ENCODE measurements around the gene DOK1.
A peak's percentile ranks its signal among the peaks of the same experiment; 100 is the strongest.
"Not testable (repeated sequence)": the region's sequence is repeated elsewhere in the genome, so short reads cannot be mapped to it uniquely, and the experiment has no call there.

The DOK1 gene

GRCh38 chr2:74548900-74549826 is 5.4 kb upstream of the DOK1 start:
- no peak for DNase-seq

GRCh38 chr2:74550231-74550630 is 4.3 kb upstream of the DOK1 start:
- DNase-seq: no peak

DNA sequence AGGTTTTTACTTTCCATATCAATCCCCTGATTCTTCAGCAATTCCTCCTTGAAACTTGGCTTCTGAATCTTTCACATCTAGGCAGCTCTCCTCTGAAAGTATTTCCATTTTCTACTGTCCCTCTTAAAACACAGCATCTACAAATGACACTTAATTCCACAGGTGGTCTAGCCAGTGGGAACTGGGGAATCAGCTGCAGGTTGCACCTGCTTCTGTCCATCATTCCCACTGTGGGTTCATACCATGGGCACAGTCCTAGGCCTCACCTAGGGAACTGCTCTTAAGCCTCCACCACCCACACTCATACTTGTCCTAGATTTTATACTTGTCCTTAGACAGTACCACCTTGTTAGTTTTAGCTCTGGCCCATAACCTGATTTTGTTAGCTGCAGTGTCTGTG is 3.0 kb upstream of the DOK1 start:
- no peak for DNase-seq

GRCh38 chr2:74551942-74552913 is 2.3 kb upstream of the DOK1 start:
- no peak for DNase-seq

GRCh38 chr2:74552914-74553811 is 1.4 kb upstream of the DOK1 start:
- no peak for DNase-seq

DNA sequence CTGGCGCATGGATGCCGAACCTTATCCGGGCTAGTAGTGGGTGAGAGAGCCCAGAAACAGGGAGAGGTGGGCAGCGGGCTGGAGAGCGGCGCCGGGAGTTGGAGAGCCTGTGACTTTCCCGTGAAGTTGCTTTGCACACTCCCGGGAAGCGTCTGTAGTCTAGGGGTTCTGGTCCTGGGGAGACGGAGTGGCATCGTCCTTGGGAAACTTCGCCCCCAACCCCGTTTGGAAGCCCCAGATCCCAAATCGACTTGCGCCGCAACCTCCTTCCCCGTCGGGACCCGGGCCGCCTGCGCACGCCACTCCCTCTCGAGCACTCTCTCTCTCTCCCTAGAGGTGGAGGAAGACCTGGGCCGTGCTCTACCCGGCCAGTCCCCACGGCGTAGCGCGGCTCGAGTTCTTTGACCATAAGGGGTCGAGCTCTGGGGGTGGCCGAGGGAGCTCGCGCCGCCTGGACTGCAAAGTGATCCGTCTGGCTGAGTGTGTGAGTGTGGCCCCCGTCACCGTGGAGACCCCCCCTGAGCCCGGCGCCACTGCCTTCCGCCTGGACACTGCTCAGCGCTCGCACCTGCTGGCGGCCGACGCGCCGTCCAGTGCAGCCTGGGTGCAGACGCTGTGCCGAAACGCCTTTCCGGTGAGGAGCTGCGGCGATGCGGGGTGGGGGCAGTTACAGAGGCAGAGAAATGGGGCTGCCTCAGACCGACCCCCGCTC is 456 bp downstream of the DOK1 start:
- peak; percentile 39 for DNase-seq

DNA sequence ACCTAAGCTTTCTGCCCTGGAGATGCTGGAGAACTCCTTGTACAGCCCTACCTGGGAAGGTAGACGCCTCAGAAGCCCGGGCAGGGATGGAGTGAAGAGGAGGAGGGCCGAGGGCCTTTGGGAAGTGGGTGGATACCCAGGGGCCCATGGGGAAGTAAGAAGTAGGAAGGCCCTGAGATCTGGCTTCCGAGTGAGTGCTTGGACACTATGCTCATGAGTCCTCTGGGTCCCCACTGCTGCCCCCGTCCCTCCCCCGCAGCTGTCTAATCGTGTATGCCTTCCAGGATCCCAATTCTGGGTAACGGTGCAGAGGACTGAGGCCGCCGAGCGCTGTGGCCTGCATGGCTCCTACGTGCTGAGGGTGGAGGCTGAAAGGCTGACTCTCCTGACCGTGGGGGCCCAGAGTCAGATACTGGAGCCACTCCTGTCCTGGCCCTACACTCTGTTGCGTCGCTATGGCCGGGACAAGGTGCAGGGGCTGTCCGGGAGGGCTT is 1.1 kb downstream of the DOK1 start:
- DNase-seq: no peak

- no peak for DNase-seq
Observed at GRCh38 chr2:74556159-74556558, 1.6 kb downstream of the DOK1 start.

DNA sequence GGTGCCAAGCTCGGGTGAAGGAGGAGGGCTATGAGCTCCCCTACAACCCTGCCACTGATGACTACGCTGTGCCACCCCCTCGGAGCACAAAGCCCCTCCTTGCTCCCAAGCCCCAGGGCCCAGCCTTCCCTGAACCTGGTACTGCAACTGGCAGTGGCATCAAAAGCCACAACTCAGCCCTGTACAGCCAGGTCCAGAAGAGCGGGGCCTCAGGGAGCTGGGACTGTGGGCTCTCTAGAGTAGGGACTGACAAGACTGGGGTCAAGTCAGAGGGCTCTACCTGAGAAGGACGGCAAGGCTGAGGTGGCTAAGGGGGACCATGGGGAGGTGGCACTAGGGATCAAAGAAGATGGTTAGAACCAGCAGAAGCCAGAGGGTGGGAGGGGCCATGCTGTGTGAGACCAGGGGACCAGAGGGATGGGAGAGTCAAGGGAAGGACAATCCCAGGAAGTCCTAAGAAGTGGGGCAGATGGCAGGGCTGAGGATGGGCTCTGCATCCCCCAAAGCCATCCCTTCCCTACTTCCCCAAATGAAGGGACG is 2.4 kb downstream of the DOK1 start:
- DNase-seq: no peak

- DNase-seq: no peak
Observed at GRCh38 chr2:74558284-74559230, 4.0 kb downstream of the DOK1 start.

DNA sequence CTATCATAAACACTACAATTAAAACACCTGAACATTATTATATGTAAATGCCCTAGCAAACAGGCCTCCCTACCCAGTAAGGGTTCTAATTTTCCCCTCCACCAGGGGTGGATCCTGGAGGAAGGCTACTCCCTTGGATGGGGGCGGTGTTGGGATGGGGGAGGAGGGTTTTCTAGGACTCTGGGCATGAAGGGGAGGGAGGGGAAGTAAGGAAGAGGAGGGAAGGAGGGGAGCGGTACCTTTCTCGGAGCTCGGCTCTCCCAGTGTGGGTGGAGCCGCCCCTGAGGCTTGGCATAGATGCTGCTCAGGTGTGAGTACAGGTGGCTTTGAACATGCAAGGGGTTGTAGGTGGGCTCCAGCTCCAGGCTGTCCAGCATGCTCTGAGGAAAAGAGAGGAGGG is 5.4 kb downstream of the DOK1 start:
- no peak for DNase-seq

DNA sequence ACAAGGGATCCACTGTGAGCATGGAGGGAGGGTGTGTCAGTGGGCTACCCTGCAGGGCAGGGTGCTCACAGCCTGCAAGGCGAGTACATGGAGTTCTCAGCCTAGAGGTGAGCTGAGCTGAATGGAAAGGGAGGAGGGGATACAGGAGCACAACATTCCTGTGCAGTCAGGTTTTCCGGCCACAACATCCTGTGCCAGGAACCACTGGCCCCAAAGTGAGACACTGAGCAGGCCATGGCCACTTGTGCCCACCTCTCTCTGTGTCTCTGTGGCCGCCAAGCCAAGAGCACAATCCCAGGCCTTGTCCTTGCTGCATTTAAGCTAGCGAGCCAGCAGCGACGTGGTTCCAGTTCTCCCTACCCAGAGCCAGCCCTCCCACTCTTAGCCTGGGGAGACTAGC is 6.1 kb downstream of the DOK1 start:
- DNase-seq: no peak

DNA sequence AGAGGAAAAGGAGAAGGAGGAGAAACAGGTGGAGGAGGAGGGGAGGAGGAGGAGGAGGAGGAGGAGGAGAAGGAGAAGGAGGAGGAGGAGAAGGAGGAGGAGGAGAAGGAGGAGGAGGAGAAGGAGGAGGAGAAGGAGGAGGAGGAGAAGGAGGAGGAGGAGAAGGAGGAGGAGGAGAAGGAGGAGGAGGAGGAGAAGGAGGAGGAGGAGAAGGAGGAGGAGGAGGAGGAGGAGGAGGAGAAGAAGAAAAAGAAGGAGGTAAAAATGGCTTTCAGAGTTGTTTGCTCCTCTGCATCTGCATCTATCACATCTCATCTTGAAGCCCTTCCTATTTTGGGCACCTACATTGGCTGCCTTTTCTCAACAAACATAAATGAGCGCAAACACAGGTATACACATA is 6.5 kb downstream of the DOK1 start:
- not testable (repeated sequence) for DNase-seq

DNA sequence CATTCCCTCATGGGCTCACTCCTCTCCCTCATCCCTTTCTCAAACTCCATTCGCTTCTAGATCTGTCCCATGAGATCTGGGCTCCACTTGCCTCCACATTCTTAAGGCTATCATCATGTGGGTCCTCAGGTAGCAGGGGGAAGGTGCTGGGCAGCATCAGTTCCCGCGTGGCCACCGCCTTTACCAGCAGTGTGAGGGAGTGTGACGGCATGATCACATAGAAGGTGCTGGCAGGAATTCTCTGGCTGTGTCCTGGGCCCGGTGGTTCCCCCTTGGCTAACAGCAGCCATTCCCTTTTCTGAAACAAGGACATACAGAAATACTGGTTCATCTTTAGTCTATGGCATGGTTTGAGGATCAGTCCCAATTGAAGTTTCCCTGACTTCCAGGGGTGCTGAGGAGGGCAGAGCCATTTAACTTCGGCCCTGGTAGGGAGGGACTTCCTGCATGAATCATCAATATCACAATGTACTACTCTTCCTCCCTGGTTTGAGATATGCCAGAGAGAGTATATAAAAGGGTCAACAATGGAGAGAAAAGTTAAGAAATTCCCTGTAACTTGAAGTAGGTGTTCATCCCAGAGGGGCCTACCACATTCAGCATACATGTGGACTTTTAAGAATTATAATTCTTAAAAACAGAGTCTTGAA is 7.7 kb downstream of the DOK1 start:
- DNase-seq: no peak

- DNase-seq: no peak
Observed at GRCh38 chr2:74564222-74564621, 9.7 kb downstream of the DOK1 start.

DNA sequence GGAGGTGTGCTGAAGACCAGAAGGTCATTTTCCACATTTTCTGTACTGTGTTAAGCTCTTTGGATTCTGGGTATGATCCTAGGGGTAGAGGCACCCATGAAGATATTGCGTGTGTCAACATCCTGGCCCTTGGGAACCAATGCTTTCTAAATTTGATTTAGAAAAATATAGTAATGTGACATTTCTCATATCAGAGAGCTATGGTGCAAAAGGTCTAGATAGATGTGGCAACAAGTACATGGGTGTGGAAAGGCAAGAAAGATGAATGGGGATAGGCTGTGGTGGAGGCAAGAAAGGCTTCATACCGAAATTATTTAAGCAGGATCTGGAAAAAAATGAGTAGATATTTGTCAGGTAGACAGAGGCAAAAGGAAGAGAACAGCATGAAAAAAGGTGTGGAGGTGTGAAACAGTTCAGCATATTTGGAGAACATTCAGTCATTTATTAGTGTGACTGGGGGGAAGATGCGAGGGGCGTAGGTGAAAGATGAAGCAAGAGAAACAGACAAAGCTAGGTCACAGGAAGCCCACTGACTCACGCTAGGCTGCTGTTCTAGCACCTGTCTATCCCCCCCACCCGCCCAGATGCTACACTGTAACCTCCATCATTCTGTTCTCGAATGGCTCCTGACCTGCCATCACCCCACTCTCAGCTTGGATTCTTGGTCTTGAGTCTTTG is 11.7 kb downstream of the DOK1 start:
- DNase-seq: no peak

- no peak for DNase-seq
Observed at GRCh38 chr2:74566754-74567085, 12.2 kb downstream of the DOK1 start.

GRCh38 chr2:74567881-74568280 is 13.4 kb downstream of the DOK1 start:
- DNase-seq: no peak

DNA sequence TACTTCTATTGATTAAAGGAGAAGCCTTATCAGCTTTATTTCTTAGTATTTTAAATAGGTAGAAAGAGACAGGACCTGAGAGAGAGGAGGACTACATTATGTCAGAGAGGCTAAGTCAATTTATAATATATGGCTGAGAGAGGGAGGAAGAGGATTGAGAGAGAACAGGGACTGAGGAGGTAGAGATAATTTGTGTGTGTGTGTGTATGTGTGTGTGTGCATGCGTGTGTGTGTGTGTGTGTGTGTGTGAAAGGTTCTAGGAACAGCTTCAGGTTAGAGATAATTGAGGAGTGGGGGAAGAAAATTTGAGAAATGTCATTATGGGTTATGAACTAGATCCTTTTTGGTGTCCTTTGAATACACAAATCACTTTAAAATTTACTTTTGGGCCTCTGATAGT is 15.2 kb downstream of the DOK1 start:
- no peak for DNase-seq
